Measurements from ENCODE around the gene TMEM234. TPM values are rescaled to one million over a fixed set of nuclear protein-coding genes. Genes with fewer than 3 reads are reported as not detected.

TMEM234 gene
- total RNA-seq, 1 donor from 2014 or later = 27.9 TPM

DNA sequence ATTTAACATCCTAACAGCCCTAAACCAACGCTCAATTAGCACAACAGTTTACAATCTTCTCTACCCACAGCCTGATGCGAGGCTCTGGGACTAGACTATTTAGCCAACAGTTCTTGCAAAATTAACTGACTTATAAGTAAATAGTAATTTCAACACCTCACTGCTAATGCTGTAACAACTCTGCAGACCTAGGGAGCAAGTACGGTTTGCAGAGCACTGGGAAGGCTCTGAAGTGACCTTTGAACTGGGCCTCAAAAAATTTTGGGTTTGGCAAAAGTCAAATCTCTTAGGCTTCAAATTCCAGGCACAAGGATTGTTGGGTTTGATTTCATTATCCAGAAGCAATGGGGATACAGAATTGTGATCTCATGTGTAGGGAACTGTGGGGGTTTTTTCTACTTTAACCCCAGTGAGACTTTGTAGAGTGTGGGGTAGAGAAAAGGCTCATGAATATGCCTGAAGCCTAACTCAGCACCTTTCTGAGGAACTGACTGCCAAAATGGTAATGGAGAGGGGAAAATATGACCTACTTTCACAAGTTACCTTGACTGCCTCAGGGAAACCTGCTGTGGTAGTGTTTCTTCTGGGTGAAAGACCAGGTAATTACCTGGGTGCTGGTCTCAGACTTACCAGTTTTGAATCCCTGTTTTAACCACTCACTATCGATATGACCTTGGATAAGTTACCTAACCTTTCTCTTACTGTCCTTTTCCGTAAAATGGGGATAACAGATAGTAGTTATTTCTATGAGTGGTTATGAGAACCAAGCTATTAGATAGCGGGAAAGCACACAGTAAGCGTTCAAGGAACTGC lies 43.6 kb downstream of the TMEM234 start:
- peak overlapping the region; percentile 98 for H3K27ac Mint-ChIP-seq (ENCODE audit: unreplicated experiment)

GRCh38 chr1:32172621-32173245 lies 49.4 kb downstream of the TMEM234 start:
- Mint-ChIP-seq H3K4me1 (ENCODE audit: unreplicated experiment) (no peaks in the 10 kb centered on the region), H3K36me3 (ENCODE audit: unreplicated experiment) (peaks cover 37% of the 10 kb centered on the region), H3K27me3 (ENCODE audit: unreplicated experiment) (no peaks in the 10 kb centered on the region), H3K27ac (ENCODE audit: unreplicated experiment) (no peak overlapping the region), H3K4me3 (ENCODE audit: unreplicated experiment) (no peak overlapping the region), H3K9me3 (ENCODE audit: unreplicated experiment) (no peaks in the 10 kb centered on the region)
- no peak for DNase-seq (ENCODE audit: extremely low spot score, unreplicated experiment)
- TF ChIP-seq CTCF (IDR thresholded peaks at IDR 0.05) = no peak

More for the DNA sequence above, 43.6 kb downstream of the TMEM234 start:
- TF ChIP-seq CTCF (IDR thresholded peaks at IDR 0.05) = no peak
- Mint-ChIP-seq H3K27me3 (ENCODE audit: unreplicated experiment) (no peaks in the 10 kb centered on the region), H3K4me3 (ENCODE audit: unreplicated experiment) (peak overlapping the region; percentile 89), H3K9me3 (ENCODE audit: unreplicated experiment) (no peaks in the 10 kb centered on the region), H3K4me1 (ENCODE audit: unreplicated experiment) (peaks cover 29% of the 10 kb centered on the region), H3K36me3 (ENCODE audit: unreplicated experiment) (peaks cover 14% of the 10 kb centered on the region)
- no peak for DNase-seq (ENCODE audit: extremely low spot score, unreplicated experiment)

DNA sequence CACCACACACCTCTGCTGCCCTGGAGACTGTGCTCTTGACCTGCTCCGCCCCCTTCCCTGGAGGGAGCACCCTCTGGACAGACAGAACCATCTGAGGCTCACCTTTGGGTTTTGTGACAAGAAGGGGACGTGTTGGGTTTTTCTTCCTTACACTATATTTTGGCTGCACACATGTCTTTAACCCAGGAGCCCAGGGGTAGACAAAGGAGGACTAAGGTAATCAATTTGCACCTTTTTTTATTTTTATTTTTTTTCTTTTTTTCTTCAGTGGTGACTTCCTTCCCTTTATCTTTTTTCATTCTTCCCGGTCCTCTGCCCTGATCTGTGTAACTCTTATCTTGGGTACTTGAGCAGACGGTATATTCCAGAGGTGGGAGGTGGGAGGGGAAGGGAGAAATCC lies 51.2 kb downstream of the TMEM234 start:
- Mint-ChIP-seq H3K36me3 (ENCODE audit: unreplicated experiment) (peaks cover 42% of the 10 kb centered on the region), H3K9me3 (ENCODE audit: unreplicated experiment) (no peaks in the 10 kb centered on the region), H3K4me3 (ENCODE audit: unreplicated experiment) (no peak overlapping the region), H3K4me1 (ENCODE audit: unreplicated experiment) (no peaks in the 10 kb centered on the region), H3K27ac (ENCODE audit: unreplicated experiment) (no peak overlapping the region), H3K27me3 (ENCODE audit: unreplicated experiment) (no peaks in the 10 kb centered on the region)
- TF ChIP-seq CTCF (IDR thresholded peaks at IDR 0.05) = no peak
- no peak for DNase-seq (ENCODE audit: extremely low spot score, unreplicated experiment)

Other genes starting within 250 kb of the TMEM234 start
- 128 and 131 TPM in 2 replicates for gene KHDRBS1, start 208.5 kb downstream of the TMEM234 start, total RNA-seq
- gene TMEM39B, start 149.4 kb downstream of the TMEM234 start, total RNA-seq = 22.9 and 25.0 TPM in 2 replicates
- gene KPNA6, start 114.3 kb downstream of the TMEM234 start, total RNA-seq = 75.3 and 78.2 TPM in 2 replicates
- gene TXLNA, start 42.7 kb downstream of the TMEM234 start, total RNA-seq = 77.3 and 77.8 TPM in 2 replicates
- gene CCDC28B, start 21.8 kb downstream of the TMEM234 start, total RNA-seq = 24.0 and 29.9 TPM in 2 replicates
- gene IQCC, start 16.7 kb downstream of the TMEM234 start, total RNA-seq = 3.0 and 3.1 TPM in 2 replicates
- not detected in 2 replicates for gene DCDC2B, start 13.3 kb downstream of the TMEM234 start, total RNA-seq
- gene EIF3I, start 54 bp upstream of the TMEM234 start, total RNA-seq = 159 and 163 TPM in 2 replicates
- 2.7 and 2.8 TPM in 2 replicates for gene FAM167B, start 24.9 kb upstream of the TMEM234 start, total RNA-seq
- gene LCK, start 28.9 kb upstream of the TMEM234 start, total RNA-seq = not detected in 2 replicates
- 77.5 and 79.2 TPM in 2 replicates for gene HDAC1, start 69.7 kb upstream of the TMEM234 start, total RNA-seq
- 169 TPM in 2 replicates for gene MARCKSL1, start 113.9 kb upstream of the TMEM234 start, total RNA-seq
- gene FAM229A, start 140.1 kb upstream of the TMEM234 start, total RNA-seq = 8.5 and 8.8 TPM in 2 replicates
- gene TSSK3, start 140.2 kb upstream of the TMEM234 start, total RNA-seq = 3.5 and 4.4 TPM in 2 replicates
- 71.2 and 77.4 TPM in 2 replicates for gene BSDC1, start 172.1 kb upstream of the TMEM234 start, total RNA-seq
- 0.08 and 0.10 TPM in 2 replicates for gene ZBTB8B, start 242.7 kb upstream of the TMEM234 start, total RNA-seq

All from osteocyte (in vitro differentiated cells).